Measurements from ENCODE around the gene PRSS50.

PRSS50 gene

GRCh38 chr3:46695177-46695961, 22.3 kb downstream of the PRSS50 start:
- Histone ChIP-seq H3K27me3 (replicated peaks; ENCODE audit: insufficient read depth, low read length) (peaks cover 10% of the 10 kb centered on the region), H3K9me2 (replicated peaks; ENCODE audit: insufficient read depth, low read length) (no peaks in the 10 kb centered on the region), H3K27ac (ENCODE audit: low read length) (no peak overlapping the region), H3K4me2 (ENCODE audit: low read depth, low read length) (peak overlapping the region; percentile 18; the same call in 1 of the 2 replicates), H3K79me2 (ENCODE audit: low read length) (no peaks in the 10 kb centered on the region), H3K9ac (ENCODE audit: low read length) (no peak overlapping the region), H3K36me3 (replicated peaks; ENCODE audit: insufficient read depth, low read length) (no peaks in the 10 kb centered on the region), H3F3A (ENCODE audit: insufficient read depth, low read length) (no peaks in the 10 kb centered on the region), H3K4me3 (ENCODE audit: low read length) (no peak overlapping the region), H3K9me3 (replicated peaks; ENCODE audit: insufficient read depth, low read length) (no peaks in the 10 kb centered on the region), H2AFZ (ENCODE audit: low read length) (peak overlapping the region; percentile 63), H3K4me1 (ENCODE audit: low read length) (peaks cover 12% of the 10 kb centered on the region), H4K20me1 (ENCODE audit: insufficient read depth, low read length) (no peaks in the 10 kb centered on the region)
- peak; percentile 37 for DNase-seq
- no peak for TF ChIP-seq EZH2 (optimal IDR thresholded peaks at IDR 0.05; ENCODE audit: low read depth, low read length)
- TF ChIP-seq, protein P1, sequence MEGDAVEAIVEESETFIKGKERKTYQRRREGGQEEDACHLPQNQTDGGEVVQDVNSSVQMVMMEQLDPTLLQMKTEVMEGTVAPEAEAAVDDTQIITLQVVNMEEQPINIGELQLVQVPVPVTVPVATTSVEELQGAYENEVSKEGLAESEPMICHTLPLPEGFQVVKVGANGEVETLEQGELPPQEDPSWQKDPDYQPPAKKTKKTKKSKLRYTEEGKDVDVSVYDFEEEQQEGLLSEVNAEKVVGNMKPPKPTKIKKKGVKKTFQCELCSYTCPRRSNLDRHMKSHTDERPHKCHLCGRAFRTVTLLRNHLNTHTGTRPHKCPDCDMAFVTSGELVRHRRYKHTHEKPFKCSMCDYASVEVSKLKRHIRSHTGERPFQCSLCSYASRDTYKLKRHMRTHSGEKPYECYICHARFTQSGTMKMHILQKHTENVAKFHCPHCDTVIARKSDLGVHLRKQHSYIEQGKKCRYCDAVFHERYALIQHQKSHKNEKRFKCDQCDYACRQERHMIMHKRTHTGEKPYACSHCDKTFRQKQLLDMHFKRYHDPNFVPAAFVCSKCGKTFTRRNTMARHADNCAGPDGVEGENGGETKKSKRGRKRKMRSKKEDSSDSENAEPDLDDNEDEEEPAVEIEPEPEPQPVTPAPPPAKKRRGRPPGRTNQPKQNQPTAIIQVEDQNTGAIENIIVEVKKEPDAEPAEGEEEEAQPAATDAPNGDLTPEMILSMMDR (IDR thresholded peaks at IDR 0.05; ENCODE audit: low read length), result peak; percentile 45

GRCh38 chr3:46694520-46694919, 23.1 kb downstream of the PRSS50 start:
- Histone ChIP-seq H3K9me2 (replicated peaks; ENCODE audit: insufficient read depth, low read length) (no peaks in the 10 kb centered on the region), H3K27ac (ENCODE audit: low read length) (no peak overlapping the region), H3K9me3 (replicated peaks; ENCODE audit: insufficient read depth, low read length) (no peaks in the 10 kb centered on the region), H3K79me2 (ENCODE audit: low read length) (no peaks in the 10 kb centered on the region), H3K4me3 (ENCODE audit: low read length) (no peak overlapping the region), H3K9ac (ENCODE audit: low read length) (no peak overlapping the region), H3F3A (ENCODE audit: insufficient read depth, low read length) (no peaks in the 10 kb centered on the region), H3K4me2 (ENCODE audit: low read depth, low read length) (no peak overlapping the region), H3K27me3 (replicated peaks; ENCODE audit: insufficient read depth, low read length) (peaks cover 10% of the 10 kb centered on the region), H3K36me3 (replicated peaks; ENCODE audit: insufficient read depth, low read length) (no peaks in the 10 kb centered on the region), H4K20me1 (ENCODE audit: insufficient read depth, low read length) (no peaks in the 10 kb centered on the region), H2AFZ (ENCODE audit: low read length) (no peak overlapping the region), H3K4me1 (ENCODE audit: low read length) (peaks cover 12% of the 10 kb centered on the region)
- TF ChIP-seq, protein P1 (IDR thresholded peaks at IDR 0.05; ENCODE audit: low read length), result no peak
- TF ChIP-seq EZH2phosphoT487 (IDR thresholded peaks at IDR 0.05; ENCODE audit: low read length), result no peak
- no peak for TF ChIP-seq EZH2 (optimal IDR thresholded peaks at IDR 0.05; ENCODE audit: low read depth, low read length)
- DNase-seq, result no peak

- Histone ChIP-seq H3F3A (ENCODE audit: insufficient read depth, low read length) (no peaks in the 10 kb centered on the region), H2AFZ (ENCODE audit: low read length) (peak overlapping the region; percentile 70), H3K9ac (ENCODE audit: low read length) (no peak overlapping the region), H3K4me3 (ENCODE audit: low read length) (peak overlapping the region; percentile 17; the same call in 1 of the 2 replicates), H3K9me3 (replicated peaks; ENCODE audit: insufficient read depth, low read length) (no peaks in the 10 kb centered on the region), H3K79me2 (ENCODE audit: low read length) (no peaks in the 10 kb centered on the region), H3K36me3 (replicated peaks; ENCODE audit: insufficient read depth, low read length) (no peaks in the 10 kb centered on the region), H3K27ac (ENCODE audit: low read length) (no peak overlapping the region), H3K9me2 (replicated peaks; ENCODE audit: insufficient read depth, low read length) (no peaks in the 10 kb centered on the region), H4K20me1 (ENCODE audit: insufficient read depth, low read length) (no peaks in the 10 kb centered on the region), H3K4me2 (ENCODE audit: low read depth, low read length) (peak overlapping the region; percentile 98), H3K4me1 (ENCODE audit: low read length) (peaks cover 12% of the 10 kb centered on the region), H3K27me3 (replicated peaks; ENCODE audit: insufficient read depth, low read length) (peaks cover 10% of the 10 kb centered on the region)
- no peak for TF ChIP-seq EZH2 (optimal IDR thresholded peaks at IDR 0.05; ENCODE audit: low read depth, low read length)
- no peak for TF ChIP-seq EZH2phosphoT487 (IDR thresholded peaks at IDR 0.05; ENCODE audit: low read length)
- TF ChIP-seq, protein P1 (IDR thresholded peaks at IDR 0.05; ENCODE audit: low read length), result no peak
- DNase-seq, result no peak
Observed at GRCh38 chr3:46693892-46694226, 23.8 kb downstream of the PRSS50 start.
